ENCODE results near the gene MYEOV.

- TF ChIP-seq CTCF (IDR thresholded peaks at IDR 0.05) (no peak), EP300 (IDR thresholded peaks at IDR 0.05) (no peak), POLR2A (IDR thresholded peaks at IDR 0.05) (no peak)
These were observed 10.5 kb upstream of the MYEOV start for GRCh38 chr11:69283446-69283845.
